ENCODE data around the gene RBMXL3.

Gene RBMXL3

GRCh38 chrX:115233497-115234455 lies 44.6 kb downstream of the RBMXL3 start, which contains the start of gene LRCH2:
Gene LRCH2, minus strand, starts transcription at chrX:115234096. Its CDS starts 55 bp downstream, at chrX:115234041.
- DNase-seq = peak; percentile 69

- no peak for DNase-seq
Observed at GRCh38 chrX:115234461-115234860, 45.3 kb downstream of the RBMXL3 start.

GRCh38 chrX:115236560-115236959 lies 47.4 kb downstream of the RBMXL3 start:
- DNase-seq = no peak

GRCh38 chrX:115237056-115237455 lies 47.8 kb downstream of the RBMXL3 start:
- DNase-seq = no peak

All from femur (tissue), 1 donor.